Muscle of back (tissue), 11 donors: ENCODE results near the gene CD244. TPM values are rescaled to one million over a fixed set of nuclear protein-coding genes. Genes with fewer than 3 reads are reported as not detected.
A peak's percentile ranks its signal among the peaks of the same experiment; 100 is the strongest.

Experiments used
- DNase-seq, 3 donors: peaks; one replicate each; pipeline versions ENCODE4 v3.0.0 to v3.0.0-alpha.2; 2013
- polyA plus RNA-seq, 10 donors: library from polyadenylated mRNA; unstranded; fragments of 120-200 nt; gene quantifications; one replicate each; pipeline ENCODE4 v1.2.1, GENCODE V29; 2013; ENCODE audit not compliant: insufficient read length in 10 of 10

CD244 gene
- polyA plus RNA-seq, 10 donors = 0.07 to 0.62 (median 0.34) TPM

DNA sequence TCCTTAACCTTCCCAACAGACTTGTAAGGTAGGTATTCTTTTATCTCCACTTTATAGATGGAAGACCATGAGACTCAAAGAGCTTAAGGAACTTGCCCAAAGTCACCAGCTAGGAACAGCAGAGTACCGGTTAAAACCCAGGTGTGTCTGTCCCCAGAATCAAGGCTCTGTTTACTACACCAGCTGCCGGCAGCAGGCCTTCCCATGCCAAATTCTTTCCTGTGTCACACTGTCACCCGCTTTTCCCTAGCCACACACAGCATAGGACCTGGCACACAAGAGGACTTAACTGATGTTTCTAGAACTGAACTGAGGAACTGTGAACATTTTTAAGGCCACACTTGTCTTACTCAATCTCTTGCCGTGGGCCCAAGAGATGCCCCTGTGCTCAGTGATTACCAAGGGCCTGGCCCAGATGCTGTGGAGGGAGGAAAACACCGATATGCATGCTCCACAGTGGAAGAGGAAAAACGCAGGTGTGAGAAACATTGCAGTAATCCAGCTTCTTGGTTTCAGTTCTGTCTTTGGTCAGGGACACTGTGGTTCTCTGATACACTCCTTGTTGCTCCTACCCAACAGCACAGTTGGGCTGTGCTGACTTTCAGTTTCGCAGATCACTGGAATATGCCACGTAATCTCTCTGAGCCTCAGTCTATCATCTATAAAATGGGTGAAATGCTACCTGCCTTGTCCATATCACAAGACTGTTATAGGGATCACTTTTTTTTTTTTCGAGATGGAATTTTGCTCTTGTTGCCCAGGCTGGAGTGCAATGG, 80.6 kb downstream of the CD244 start:
- peak in 1 of 3 donors; percentile 26 for DNase-seq

DNA sequence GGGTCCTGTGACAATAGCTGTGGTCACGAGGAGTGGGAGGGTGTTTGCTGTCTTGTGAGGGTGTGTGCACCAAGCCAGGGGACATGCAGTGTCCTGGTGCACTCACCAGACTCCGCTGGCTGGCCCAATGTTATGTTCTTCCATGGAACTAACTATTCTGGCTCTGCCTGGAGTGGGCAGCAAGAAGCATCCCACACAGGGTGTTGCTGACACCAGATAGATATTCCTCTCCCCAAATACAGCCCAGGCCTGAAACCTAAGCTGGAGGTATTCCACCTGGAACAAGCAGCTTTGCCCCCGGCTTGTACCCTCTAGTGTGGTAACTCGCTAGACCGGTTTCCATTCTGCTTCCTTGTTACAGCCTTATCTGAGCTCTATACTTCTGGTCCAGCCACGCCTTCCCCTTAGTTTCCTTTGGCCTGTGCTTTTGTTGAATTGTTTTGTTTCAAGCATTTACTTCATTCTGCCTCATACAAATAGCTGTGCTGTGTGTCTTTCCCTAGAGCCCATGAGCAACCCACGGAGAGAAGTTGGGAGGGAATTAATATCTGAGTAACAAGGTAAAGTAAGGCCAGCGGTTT, 81.4 kb downstream of the CD244 start:
- no peak for DNase-seq

DNA sequence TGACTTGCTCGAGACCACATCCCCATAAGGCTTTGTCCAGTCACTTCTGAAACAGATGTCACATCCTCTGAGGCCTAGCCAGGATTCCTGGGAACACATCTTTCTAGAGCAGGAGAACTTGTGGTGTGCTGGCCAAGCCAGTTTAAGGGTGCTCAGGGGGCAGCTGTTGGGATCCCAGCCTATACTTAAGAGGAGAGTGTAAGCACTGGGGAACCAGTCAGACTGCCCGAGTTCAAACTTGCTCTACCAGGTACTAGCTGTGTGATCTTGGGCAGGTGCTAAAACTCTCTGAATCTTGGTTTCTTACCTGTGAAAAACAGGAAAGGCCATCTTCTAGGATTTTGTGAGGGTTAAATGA, 82.3 kb downstream of the CD244 start:
- DNase-seq = no peak

Other genes starting within 250 kb of the CD244 start
- 1 to 10 TPM in 1 of 10 donors, under 1 TPM in 3, not detected in 6; 0.08 to 2.5 (median 0.12) TPM for gene SLAMF1, start 215.8 kb downstream of the CD244 start, polyA plus RNA-seq
- 10 to 100 TPM in 1 of 10 donors, 1 to 10 TPM in 7, under 1 TPM in 2; 0.97 to 20.2 (median 1.8) TPM for gene CD48, start 151.1 kb downstream of the CD244 start, polyA plus RNA-seq
- under 1 TPM; 0.09 to 0.84 (median 0.38) TPM for gene SLAMF7, start 123.6 kb downstream of the CD244 start, polyA plus RNA-seq
- gene LY9, start 66.7 kb downstream of the CD244 start, polyA plus RNA-seq = 1 to 10 TPM in 1 of 10 donors, under 1 TPM in 9; 0.04 to 5.1 (median 0.24) TPM
- under 1 TPM in 4 of 10 donors, not detected in 6; 0.13 to 0.48 (median 0.41) TPM for gene ITLN1, start 22.3 kb upstream of the CD244 start, polyA plus RNA-seq
- under 1 TPM in 2 of 10 donors, not detected in 8; 0.24 TPM for gene ITLN2, start 91.9 kb upstream of the CD244 start, polyA plus RNA-seq
- gene F11R, start 158.3 kb upstream of the CD244 start, polyA plus RNA-seq = 10 to 100 TPM in 9 of 10 donors, 1 to 10 TPM in 1; 8.2 to 24.1 (median 16.4) TPM
- 10 to 100 TPM; 21.1 to 31.3 (median 25.8) TPM for gene TSTD1, start 176.1 kb upstream of the CD244 start, polyA plus RNA-seq
- gene USF1, start 183.1 kb upstream of the CD244 start, polyA plus RNA-seq = 10 to 100 TPM; 30.7 to 42.9 (median 34.0) TPM
- gene ARHGAP30, start 207.0 kb upstream of the CD244 start, polyA plus RNA-seq = 10 to 100 TPM in 1 of 10 donors, 1 to 10 TPM in 9; 2.1 to 12.3 (median 2.7) TPM
- 1 to 10 TPM in 2 of 10 donors, under 1 TPM in 5, not detected in 3; 0.11 to 8.0 (median 0.18) TPM for gene NECTIN4, start 226.7 kb upstream of the CD244 start, polyA plus RNA-seq
- gene KLHDC9, start 235.5 kb upstream of the CD244 start, polyA plus RNA-seq = 1 to 10 TPM in 4 of 10 donors, under 1 TPM in 6; 0.43 to 1.8 (median 0.89) TPM